ENCODE results near the gene TMEM59.

GRCh38 chr1:54081306-54082270, 28.6 kb upstream of the TMEM59 start:
- no peak for TF ChIP-seq POLR2A (IDR thresholded peaks at IDR 0.05; ENCODE audit: extremely low read depth, insufficient read length)
- TF ChIP-seq, protein P1, sequence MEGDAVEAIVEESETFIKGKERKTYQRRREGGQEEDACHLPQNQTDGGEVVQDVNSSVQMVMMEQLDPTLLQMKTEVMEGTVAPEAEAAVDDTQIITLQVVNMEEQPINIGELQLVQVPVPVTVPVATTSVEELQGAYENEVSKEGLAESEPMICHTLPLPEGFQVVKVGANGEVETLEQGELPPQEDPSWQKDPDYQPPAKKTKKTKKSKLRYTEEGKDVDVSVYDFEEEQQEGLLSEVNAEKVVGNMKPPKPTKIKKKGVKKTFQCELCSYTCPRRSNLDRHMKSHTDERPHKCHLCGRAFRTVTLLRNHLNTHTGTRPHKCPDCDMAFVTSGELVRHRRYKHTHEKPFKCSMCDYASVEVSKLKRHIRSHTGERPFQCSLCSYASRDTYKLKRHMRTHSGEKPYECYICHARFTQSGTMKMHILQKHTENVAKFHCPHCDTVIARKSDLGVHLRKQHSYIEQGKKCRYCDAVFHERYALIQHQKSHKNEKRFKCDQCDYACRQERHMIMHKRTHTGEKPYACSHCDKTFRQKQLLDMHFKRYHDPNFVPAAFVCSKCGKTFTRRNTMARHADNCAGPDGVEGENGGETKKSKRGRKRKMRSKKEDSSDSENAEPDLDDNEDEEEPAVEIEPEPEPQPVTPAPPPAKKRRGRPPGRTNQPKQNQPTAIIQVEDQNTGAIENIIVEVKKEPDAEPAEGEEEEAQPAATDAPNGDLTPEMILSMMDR (IDR thresholded peaks at IDR 0.05; ENCODE audit: low read depth, low read length), result peak; percentile 85
- TF ChIP-seq, protein P2, sequence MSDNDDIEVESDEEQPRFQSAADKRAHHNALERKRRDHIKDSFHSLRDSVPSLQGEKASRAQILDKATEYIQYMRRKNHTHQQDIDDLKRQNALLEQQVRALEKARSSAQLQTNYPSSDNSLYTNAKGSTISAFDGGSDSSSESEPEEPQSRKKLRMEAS (IDR thresholded peaks at IDR 0.05; ENCODE audit: low read depth, low read length), result no peak

Data from NB4 (cell line).